Neural progenitor cell (in vitro differentiated cells): ENCODE results near the gene CSNK1G1.

Experiments
- EZH2 ChIP-seq: fragments of 200-600 bp; sonication (generic); IDR thresholded peaks from 2 replicates; pipeline ENCODE4 v1.6.1; 2017; ENCODE audit warnings: antibody characterized with exemption, mild to moderate bottlenecking, moderate library complexity
- TF ChIP-seq, protein P1 (sequence below): fragments of 200-600 bp; sonication (generic); IDR thresholded peaks from 2 replicates; pipeline ENCODE4 v1.5.1; 2017; ENCODE audit warnings: antibody characterized with exemption, mild to moderate bottlenecking

DNA sequence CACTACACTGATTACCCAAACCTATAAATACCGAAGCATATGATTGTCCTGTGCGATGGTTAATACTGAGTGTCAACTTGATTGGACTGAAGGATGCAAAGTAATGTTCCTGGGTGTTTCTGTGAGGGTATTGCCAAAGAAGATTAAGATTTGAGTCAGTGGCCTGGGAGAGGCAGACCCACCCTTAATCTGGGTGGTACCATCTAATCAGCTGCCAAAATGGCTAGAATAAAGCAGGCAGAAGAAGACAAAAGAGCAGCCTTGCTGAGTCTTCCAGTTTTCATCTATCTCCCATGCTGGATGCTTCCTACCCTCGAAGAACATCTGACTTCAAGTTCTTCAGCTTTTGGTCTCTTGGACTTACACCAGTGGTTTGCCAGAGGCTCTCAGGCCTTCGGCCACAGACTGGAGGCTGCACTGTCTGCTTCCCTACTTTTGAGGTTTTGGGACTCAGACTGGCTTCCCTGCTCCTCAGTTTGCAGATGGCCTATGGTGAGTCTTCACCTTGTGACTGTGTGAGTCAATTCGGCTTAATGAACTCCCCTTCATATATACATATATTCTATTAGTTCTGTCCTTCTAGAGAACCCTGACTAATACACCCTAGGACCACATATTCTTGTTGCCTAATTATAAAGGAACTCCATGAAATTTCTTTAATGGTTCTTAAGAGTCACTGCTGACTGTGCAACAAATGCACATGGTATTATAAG is 31.7 kb downstream of the CSNK1G1 start:
- TF ChIP-seq, protein P1, sequence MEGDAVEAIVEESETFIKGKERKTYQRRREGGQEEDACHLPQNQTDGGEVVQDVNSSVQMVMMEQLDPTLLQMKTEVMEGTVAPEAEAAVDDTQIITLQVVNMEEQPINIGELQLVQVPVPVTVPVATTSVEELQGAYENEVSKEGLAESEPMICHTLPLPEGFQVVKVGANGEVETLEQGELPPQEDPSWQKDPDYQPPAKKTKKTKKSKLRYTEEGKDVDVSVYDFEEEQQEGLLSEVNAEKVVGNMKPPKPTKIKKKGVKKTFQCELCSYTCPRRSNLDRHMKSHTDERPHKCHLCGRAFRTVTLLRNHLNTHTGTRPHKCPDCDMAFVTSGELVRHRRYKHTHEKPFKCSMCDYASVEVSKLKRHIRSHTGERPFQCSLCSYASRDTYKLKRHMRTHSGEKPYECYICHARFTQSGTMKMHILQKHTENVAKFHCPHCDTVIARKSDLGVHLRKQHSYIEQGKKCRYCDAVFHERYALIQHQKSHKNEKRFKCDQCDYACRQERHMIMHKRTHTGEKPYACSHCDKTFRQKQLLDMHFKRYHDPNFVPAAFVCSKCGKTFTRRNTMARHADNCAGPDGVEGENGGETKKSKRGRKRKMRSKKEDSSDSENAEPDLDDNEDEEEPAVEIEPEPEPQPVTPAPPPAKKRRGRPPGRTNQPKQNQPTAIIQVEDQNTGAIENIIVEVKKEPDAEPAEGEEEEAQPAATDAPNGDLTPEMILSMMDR = no peak
- TF ChIP-seq EZH2 = no peak
